Panc1 (cell line): ENCODE measurements around the gene ERMAP.

ENCODE experiments used
- CTCF ChIP-seq: fragments of 450-650 bp; IDR thresholded peaks from 2 replicates; pipeline ENCODE4 v1.5.1; 2017; ENCODE audit warnings: mild to moderate bottlenecking
- POLR2AphosphoS5 ChIP-seq: IDR thresholded peaks from 2 replicates; pipeline ENCODE4 v1.6.1; 2012; ENCODE audit warnings: mild to moderate bottlenecking, low read depth, low read length, moderate library complexity
- SIN3A ChIP-seq: IDR thresholded peaks from 2 replicates; pipeline ENCODE4 v1.6.1; 2012; ENCODE audit warnings: low read depth, mild to moderate bottlenecking, low read length, moderate library complexity, borderline replicate concordance; ENCODE audit not compliant: insufficient read depth
- TF ChIP-seq, protein P1 (sequence below), 2 experiments: IDR thresholded peaks; 2 replicates each; pipeline ENCODE4 v1.6.1; 2011 to 2012; ENCODE audit warnings: low read depth in 2 of 2, control low read depth in 1 of 2, low read length in 1 of 2, mild to moderate bottlenecking in 1 of 2, moderate library complexity in 1 of 2; ENCODE audit not compliant: insufficient read depth in 1 of 2

- TF ChIP-seq CTCF = no peak
- TF ChIP-seq, protein P1, sequence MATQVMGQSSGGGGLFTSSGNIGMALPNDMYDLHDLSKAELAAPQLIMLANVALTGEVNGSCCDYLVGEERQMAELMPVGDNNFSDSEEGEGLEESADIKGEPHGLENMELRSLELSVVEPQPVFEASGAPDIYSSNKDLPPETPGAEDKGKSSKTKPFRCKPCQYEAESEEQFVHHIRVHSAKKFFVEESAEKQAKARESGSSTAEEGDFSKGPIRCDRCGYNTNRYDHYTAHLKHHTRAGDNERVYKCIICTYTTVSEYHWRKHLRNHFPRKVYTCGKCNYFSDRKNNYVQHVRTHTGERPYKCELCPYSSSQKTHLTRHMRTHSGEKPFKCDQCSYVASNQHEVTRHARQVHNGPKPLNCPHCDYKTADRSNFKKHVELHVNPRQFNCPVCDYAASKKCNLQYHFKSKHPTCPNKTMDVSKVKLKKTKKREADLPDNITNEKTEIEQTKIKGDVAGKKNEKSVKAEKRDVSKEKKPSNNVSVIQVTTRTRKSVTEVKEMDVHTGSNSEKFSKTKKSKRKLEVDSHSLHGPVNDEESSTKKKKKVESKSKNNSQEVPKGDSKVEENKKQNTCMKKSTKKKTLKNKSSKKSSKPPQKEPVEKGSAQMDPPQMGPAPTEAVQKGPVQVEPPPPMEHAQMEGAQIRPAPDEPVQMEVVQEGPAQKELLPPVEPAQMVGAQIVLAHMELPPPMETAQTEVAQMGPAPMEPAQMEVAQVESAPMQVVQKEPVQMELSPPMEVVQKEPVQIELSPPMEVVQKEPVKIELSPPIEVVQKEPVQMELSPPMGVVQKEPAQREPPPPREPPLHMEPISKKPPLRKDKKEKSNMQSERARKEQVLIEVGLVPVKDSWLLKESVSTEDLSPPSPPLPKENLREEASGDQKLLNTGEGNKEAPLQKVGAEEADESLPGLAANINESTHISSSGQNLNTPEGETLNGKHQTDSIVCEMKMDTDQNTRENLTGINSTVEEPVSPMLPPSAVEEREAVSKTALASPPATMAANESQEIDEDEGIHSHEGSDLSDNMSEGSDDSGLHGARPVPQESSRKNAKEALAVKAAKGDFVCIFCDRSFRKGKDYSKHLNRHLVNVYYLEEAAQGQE (IDR thresholded peaks at IDR 0.05; ENCODE audit: insufficient read depth in 1 of 2, low read depth in 2 of 2, low read length in 1 of 2) = no peak
- no peak for TF ChIP-seq SIN3A
- no peak for TF ChIP-seq POLR2AphosphoS5
Measured at GRCh38 chr1:42830631-42831030, 13.7 kb downstream of the ERMAP start.
